Prostate gland (tissue), 2 donors: ENCODE results near the gene KCNS1.

ENCODE experiments used
- CTCF ChIP-seq, 4 experiments: fragments of 200-600 bp in 2 of 4; fragments of 450-650 bp in 2 of 4; sonication (generic) in 2 of 4; IDR thresholded peaks; 1 replicate in 3 of 4; 2 replicates in 1 of 4; pipeline ENCODE4 v1.5.1; 2016 to 2019; ENCODE audit warnings: antibody characterized with exemption in 4 of 4, mild to moderate bottlenecking in 2 of 4, moderate library complexity in 2 of 4
- POLR2A ChIP-seq: fragments of 450-650 bp; IDR thresholded peaks from one replicate; pipeline ENCODE4 v1.6.1; 2016; ENCODE audit warnings: antibody characterized with exemption, mild to moderate bottlenecking
- POLR2AphosphoS5 ChIP-seq: sonication (generic); formaldehyde crosslinking; IDR thresholded peaks from one replicate; pipeline ENCODE4 v1.6.1; 2017; ENCODE audit warnings: antibody characterized with exemption

- TF ChIP-seq CTCF (IDR thresholded peaks at IDR 0.05): no peak
- no peak for TF ChIP-seq POLR2A
- TF ChIP-seq POLR2AphosphoS5: no peak
These were observed 23.4 kb downstream of the KCNS1 start for GRCh38 chr20:45077559-45077958.
